ENCODE measurements around the gene EPHA10. TPM values are rescaled to one million over a fixed set of nuclear protein-coding genes. Genes with fewer than 3 reads are reported as not detected.
A peak's percentile ranks its signal among the peaks of the same experiment; 100 is the strongest.

EPHA10 gene
- under 1 TPM; 0.74 to 1.00 TPM for total RNA-seq

- H3K4me1 Mint-ChIP-seq (ENCODE audit: low read depth): peaks cover 22% of the 10 kb centered on the region
- peaks cover 1 to 7% of the 10 kb centered on the region in 2 donors for H3K36me3 Mint-ChIP-seq (ENCODE audit: insufficient read depth in 2 of 2)
- no peak for DNase-seq
- H3K4me3 Mint-ChIP-seq: peak within 1 kb of the TSS; percentile 70 to 77
- peaks cover 74% of the 10 kb centered on the region for H3K27me3 Mint-ChIP-seq (ENCODE audit: low read depth)
- H3K9me3 Mint-ChIP-seq: no peaks in the 10 kb centered on the region
- ATAC-seq (replicated peaks in 1 of 2): no peak
- no peak within 1 kb of the TSS for H3K27ac Mint-ChIP-seq
Measured at GRCh38 chr1:37764888-37765441, at the start of gene EPHA10. EPHA10 (minus strand) TSS chr1:37765120; CDS start chr1:37765066, 54 bp downstream.

DNA sequence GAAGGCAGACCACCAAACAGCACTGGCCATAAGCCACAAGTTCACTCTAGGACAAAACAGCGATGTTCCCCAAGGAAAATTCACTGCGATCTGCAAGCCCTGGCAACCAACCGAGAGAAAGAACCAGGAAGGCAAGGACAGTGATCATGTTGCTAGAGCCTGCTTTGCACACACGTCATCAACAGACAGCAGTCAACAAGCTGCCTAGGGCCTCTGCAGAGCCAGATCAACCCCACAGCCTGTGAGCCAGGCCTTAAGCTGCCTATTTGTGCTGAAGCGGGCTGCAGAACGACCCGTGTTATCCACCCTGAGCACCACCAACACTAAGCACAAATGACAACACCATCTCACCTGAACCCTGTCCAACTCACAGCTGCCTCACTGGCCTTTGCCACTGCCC lies 49.3 kb upstream of the EPHA10 start:
- H3K27ac Mint-ChIP-seq: peak overlapping the region; percentile 58
- H3K4me1 Mint-ChIP-seq (ENCODE audit: low read depth): peaks cover 21% of the 10 kb centered on the region
- H3K27me3 Mint-ChIP-seq (ENCODE audit: low read depth): no peaks in the 10 kb centered on the region

GRCh38 chr1:37813529-37814145 lies 48.7 kb upstream of the EPHA10 start:
- H3K27me3 Mint-ChIP-seq (ENCODE audit: low read depth): no peaks in the 10 kb centered on the region
- no peak for DNase-seq
- no peak overlapping the region for H3K4me3 Mint-ChIP-seq
- H3K36me3 Mint-ChIP-seq (ENCODE audit: insufficient read depth in 2 of 2): peaks cover 0 to 9% of the 10 kb centered on the region in 2 donors
- H3K27ac Mint-ChIP-seq: no peak overlapping the region
- H3K4me1 Mint-ChIP-seq (ENCODE audit: low read depth): peaks cover 27% of the 10 kb centered on the region
- no peak for ATAC-seq (replicated peaks in 1 of 2)
- H3K9me3 Mint-ChIP-seq: no peaks in the 10 kb centered on the region

More for the DNA sequence above, 49.3 kb upstream of the EPHA10 start:
- no peak overlapping the region for H3K4me3 Mint-ChIP-seq
- DNase-seq: no peak
- no peak for ATAC-seq (replicated peaks in 1 of 2)
- H3K9me3 Mint-ChIP-seq: no peaks in the 10 kb centered on the region
- H3K36me3 Mint-ChIP-seq (ENCODE audit: insufficient read depth in 2 of 2): peaks cover 0 to 9% of the 10 kb centered on the region in 2 donors

DNA sequence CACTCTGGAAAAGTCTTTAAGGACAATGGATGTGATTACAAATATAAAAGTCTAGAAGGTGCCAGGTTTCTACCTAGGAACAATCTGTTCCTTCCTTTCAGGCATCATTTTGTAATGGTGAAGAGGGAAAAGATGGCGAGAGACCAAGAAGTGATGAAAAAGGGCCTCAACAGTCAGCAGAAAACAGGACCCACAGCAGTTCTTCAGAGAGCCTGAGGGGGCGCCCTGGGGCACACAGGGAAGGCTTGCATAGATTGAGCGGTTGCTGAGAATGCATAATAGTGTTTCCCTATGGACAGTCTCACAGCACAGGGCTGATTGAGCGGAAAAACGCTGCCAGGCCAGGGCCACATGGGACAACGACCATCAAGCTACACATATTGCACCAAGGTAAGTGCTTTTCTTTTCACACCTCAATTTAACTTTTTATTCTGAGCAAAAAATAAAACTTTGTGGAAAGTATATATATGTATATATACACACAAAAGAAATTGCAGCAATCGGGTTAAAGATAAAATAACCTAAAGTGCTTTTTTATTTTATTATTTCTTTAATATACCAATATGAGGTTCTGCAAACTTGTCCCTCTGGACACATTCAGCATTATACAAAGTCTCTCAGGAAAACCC lies 46.2 kb upstream of the EPHA10 start:
- DNase-seq (peak; percentile 73 to 78), ATAC-seq (replicated peaks in 1 of 2) (peak in 1 of 2 donors; percentile 14)
- peaks cover 7 to 9% of the 10 kb centered on the region in 2 donors for H3K36me3 Mint-ChIP-seq (ENCODE audit: insufficient read depth in 2 of 2)
- no peaks in the 10 kb centered on the region for H3K9me3 Mint-ChIP-seq
- H3K27ac Mint-ChIP-seq: peak overlapping the region; percentile 56
- peak overlapping the region in 1 of 2 donors; percentile 28 for H3K4me3 Mint-ChIP-seq
- no peaks in the 10 kb centered on the region for H3K27me3 Mint-ChIP-seq (ENCODE audit: low read depth)
- H3K4me1 Mint-ChIP-seq (ENCODE audit: low read depth): peaks cover 38% of the 10 kb centered on the region

GRCh38 chr1:37809942-37810341 lies 45.0 kb upstream of the EPHA10 start:
- no peaks in the 10 kb centered on the region for H3K9me3 Mint-ChIP-seq
- H3K27ac Mint-ChIP-seq: peak overlapping the region; percentile 14
- no peak for DNase-seq
- H3K4me1 Mint-ChIP-seq (ENCODE audit: low read depth): peaks cover 42% of the 10 kb centered on the region
- H3K36me3 Mint-ChIP-seq (ENCODE audit: insufficient read depth in 2 of 2): peaks cover 4 to 7% of the 10 kb centered on the region in 2 donors
- no peak overlapping the region for H3K4me3 Mint-ChIP-seq
- no peak for ATAC-seq (replicated peaks in 1 of 2)
- H3K27me3 Mint-ChIP-seq (ENCODE audit: low read depth): no peaks in the 10 kb centered on the region

DNA sequence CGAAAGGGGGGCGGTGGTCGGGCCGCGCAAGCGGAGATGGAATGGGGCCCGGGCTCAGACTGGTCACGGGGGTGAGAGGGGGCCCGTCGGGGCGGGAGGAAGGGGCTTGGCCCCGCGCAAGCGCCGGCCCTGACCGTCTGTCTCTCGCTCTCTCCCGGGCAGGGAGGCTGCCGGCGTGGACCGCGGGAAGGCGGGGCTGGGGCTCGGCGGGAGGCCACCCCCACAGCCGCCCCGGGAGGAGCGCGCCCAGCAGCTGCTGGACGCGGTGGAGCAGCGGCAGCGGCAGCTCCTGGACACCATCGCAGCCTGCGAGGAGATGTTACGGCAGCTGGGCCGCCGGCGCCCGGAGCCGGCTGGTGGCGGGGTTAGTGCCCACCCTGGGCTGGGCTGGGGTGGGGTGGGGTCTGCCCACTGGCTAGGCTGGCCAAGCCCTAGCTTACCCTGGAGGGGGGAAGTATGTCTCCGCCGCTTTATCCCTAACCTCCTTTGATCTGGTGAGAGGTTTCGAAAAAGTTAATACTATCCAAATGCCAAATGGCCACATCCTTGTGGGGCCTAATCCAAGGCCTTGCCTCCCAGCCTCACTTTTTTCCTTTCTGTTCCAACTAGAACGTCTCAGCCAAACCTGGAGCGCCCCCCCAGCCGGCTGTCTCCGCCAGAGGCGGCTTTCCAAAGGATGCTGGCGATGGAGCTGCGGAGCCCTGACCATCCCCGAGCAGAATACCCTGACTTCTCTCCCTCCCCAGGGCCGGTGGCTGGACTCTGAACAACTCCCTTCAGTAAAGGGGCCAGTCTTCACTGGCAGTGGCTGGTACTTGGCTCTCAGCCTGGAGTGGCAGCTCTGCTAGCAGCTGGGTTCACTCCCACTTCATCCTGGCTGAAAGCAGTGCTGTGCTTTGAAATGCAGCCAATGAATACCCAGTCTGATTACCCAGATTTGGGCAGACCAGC lies 43.7 kb upstream of the EPHA10 start:
- H3K27ac Mint-ChIP-seq: peak overlapping the region; percentile 89
- peak overlapping the region; percentile 84 to 96 for H3K4me3 Mint-ChIP-seq
- H3K27me3 Mint-ChIP-seq (ENCODE audit: low read depth): no peaks in the 10 kb centered on the region
- H3K9me3 Mint-ChIP-seq: no peaks in the 10 kb centered on the region
- H3K36me3 Mint-ChIP-seq (ENCODE audit: insufficient read depth in 2 of 2): peaks cover 7 to 14% of the 10 kb centered on the region in 2 donors
- peak; percentile 68 to 72 for DNase-seq
- peak; percentile 69 to 72 for ATAC-seq (replicated peaks in 1 of 2)
- peaks cover 42% of the 10 kb centered on the region for H3K4me1 Mint-ChIP-seq (ENCODE audit: low read depth)

GRCh38 chr1:37807555-37808368 lies 42.8 kb upstream of the EPHA10 start, which contains the start of the genes C1orf122 and YRDC:
C1orf122 (plus strand) TSS chr1:37807790; CDS start chr1:37808405, 615 bp downstream.
YRDC (minus strand) TSS chr1:37808208; CDS start chr1:37808180, 28 bp downstream.
- peak; percentile 95 to 96 for DNase-seq
- Mint-ChIP-seq H3K4me3 (peak within 1 kb of the TSS; percentile 94 to 96), H3K27ac (peak within 1 kb of the TSS; percentile 89), H3K4me1 (ENCODE audit: low read depth) (peaks cover 42% of the 10 kb centered on the region), H3K27me3 (ENCODE audit: low read depth) (no peaks in the 10 kb centered on the region), H3K9me3 (no peaks in the 10 kb centered on the region), H3K36me3 (ENCODE audit: insufficient read depth in 2 of 2) (peaks cover 13 to 15% of the 10 kb centered on the region in 2 donors)
- peak; percentile 95 to 96 for ATAC-seq (replicated peaks in 1 of 2)

- DNase-seq (no peak), ATAC-seq (replicated peaks in 1 of 2) (no peak)
- H3K27ac Mint-ChIP-seq: peak overlapping the region; percentile 84
- H3K36me3 Mint-ChIP-seq (ENCODE audit: insufficient read depth in 2 of 2): peaks cover 15 to 19% of the 10 kb centered on the region in 2 donors
- H3K27me3 Mint-ChIP-seq (ENCODE audit: low read depth): no peaks in the 10 kb centered on the region
- H3K9me3 Mint-ChIP-seq: no peaks in the 10 kb centered on the region
- H3K4me3 Mint-ChIP-seq: peak overlapping the region; percentile 87 to 94
- peaks cover 42% of the 10 kb centered on the region for H3K4me1 Mint-ChIP-seq (ENCODE audit: low read depth)
Measured at GRCh38 chr1:37807220-37807554, 42.3 kb upstream of the EPHA10 start.

DNA sequence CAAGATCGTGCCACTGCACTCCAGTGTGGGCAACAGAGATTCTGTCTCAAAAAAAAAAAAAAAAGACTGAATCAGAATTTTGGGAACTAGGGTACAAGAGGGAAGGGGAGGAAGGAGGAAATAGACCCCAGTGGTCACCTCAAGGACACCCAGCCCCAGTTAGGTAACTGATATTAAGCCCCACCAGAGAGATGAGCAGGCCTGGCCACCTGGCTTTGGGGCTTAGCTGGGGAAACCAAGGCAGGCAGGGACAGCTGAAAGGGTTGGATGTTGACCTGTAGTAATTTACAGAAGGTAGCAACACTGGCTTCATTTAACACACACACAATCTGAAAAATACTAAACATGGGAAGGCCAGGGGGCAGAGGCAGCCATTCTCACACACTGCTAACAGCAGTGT lies 37.5 kb upstream of the EPHA10 start:
- H3K36me3 Mint-ChIP-seq (ENCODE audit: insufficient read depth in 2 of 2): peaks cover 17 to 25% of the 10 kb centered on the region in 2 donors
- no peaks in the 10 kb centered on the region for H3K9me3 Mint-ChIP-seq

GRCh38 chr1:37797750-37798345 lies 32.9 kb upstream of the EPHA10 start:
- H3K9me3 Mint-ChIP-seq: no peaks in the 10 kb centered on the region
- DNase-seq: no peak
- H3K27me3 Mint-ChIP-seq (ENCODE audit: low read depth): peaks cover 12% of the 10 kb centered on the region
- no peak overlapping the region for H3K27ac Mint-ChIP-seq
- H3K4me1 Mint-ChIP-seq (ENCODE audit: low read depth): peaks cover 20% of the 10 kb centered on the region
- H3K4me3 Mint-ChIP-seq: no peak overlapping the region
- peaks cover 7 to 14% of the 10 kb centered on the region in 2 donors for H3K36me3 Mint-ChIP-seq (ENCODE audit: insufficient read depth in 2 of 2)
- no peak for ATAC-seq (replicated peaks in 1 of 2)

More for the DNA sequence above, 37.5 kb upstream of the EPHA10 start:
- no peaks in the 10 kb centered on the region for H3K27me3 Mint-ChIP-seq (ENCODE audit: low read depth)
- no peak overlapping the region for H3K4me3 Mint-ChIP-seq
- peaks cover 15% of the 10 kb centered on the region for H3K4me1 Mint-ChIP-seq (ENCODE audit: low read depth)
- no peak for ATAC-seq (replicated peaks in 1 of 2)
- H3K27ac Mint-ChIP-seq: no peak overlapping the region
- no peak for DNase-seq

GRCh38 chr1:37795340-37796125 lies 30.6 kb upstream of the EPHA10 start:
- H3K9me3 Mint-ChIP-seq: no peaks in the 10 kb centered on the region

More at GRCh38 chr1:37795340-37796125, 30.6 kb upstream of the EPHA10 start:
- Mint-ChIP-seq H3K4me3 (peak overlapping the region; percentile 56 to 84), H3K36me3 (ENCODE audit: insufficient read depth in 2 of 2) (peaks cover 2 to 3% of the 10 kb centered on the region in 2 donors), H3K4me1 (ENCODE audit: low read depth) (peaks cover 20% of the 10 kb centered on the region), H3K27me3 (ENCODE audit: low read depth) (peaks cover 30% of the 10 kb centered on the region), H3K27ac (peak overlapping the region; percentile 41)
- peak; percentile 41 to 47 for DNase-seq
- no peak for ATAC-seq (replicated peaks in 1 of 2)

Data from activated T-cell treated with anti-CD3 and anti-CD28 coated beads, Interleukin-2, amount 50 U/mL, for 72 hours (primary cell).